ENCODE data around the gene GDA. TPM values are rescaled to one million over a fixed set of nuclear protein-coding genes. Genes with fewer than 3 reads are reported as not detected.

GDA gene
- total and polyA plus RNA-seq, 2 of the 8 experiments (the other 6 are each of a cell fraction or from before 2014, with no cell fraction given) = 0.35 to 3.0 TPM

DNA sequence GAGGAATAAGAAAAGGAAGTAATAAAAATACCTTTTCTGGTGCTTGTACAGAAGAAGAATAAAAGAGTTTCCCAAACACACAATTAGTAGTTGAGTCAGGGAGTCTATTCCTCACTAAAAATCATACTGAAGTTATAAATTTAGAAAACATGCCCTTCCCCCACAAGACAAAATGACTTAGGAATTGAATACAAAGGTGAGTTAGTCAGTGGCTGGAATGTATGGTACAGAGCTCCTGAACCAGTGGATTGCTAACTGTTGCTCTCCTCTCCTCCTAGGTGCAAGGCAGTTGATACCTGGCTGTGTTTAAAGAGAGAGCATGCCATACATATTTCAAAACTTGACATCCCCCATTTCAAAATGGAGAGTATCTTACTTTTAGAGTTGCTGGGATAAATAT is 1.9 kb downstream of the GDA start (continued):
- no peak for TF ChIP-seq TAF7 (optimal IDR thresholded peaks at IDR 0.05; ENCODE audit: borderline replicate concordance, low read depth, low read length)
- TF ChIP-seq HDAC6 (IDR thresholded peaks at IDR 0.05; ENCODE audit: low read depth, low read length) = no peak
- TF ChIP-seq KDM5A (IDR thresholded peaks at IDR 0.05; ENCODE audit: low read length) = no peak
- TF ChIP-seq TAF1 (IDR thresholded peaks at IDR 0.05; ENCODE audit: low read depth, low read length) = no peak
- TF ChIP-seq NRF1 (IDR thresholded peaks at IDR 0.05; ENCODE audit: low read depth, low read length) = no peak
